Parathyroid adenoma (tissue), 2 donors: ENCODE results near the gene OBSCN.
"Not testable (repeated sequence)": the region's sequence is repeated elsewhere in the genome, so short reads cannot be mapped to it uniquely, and the experiment has no call there.

Experiments used
- H2AFZ ChIP-seq: fragments of 300-600 bp; sonication (generic); one replicate; pipeline ENCODE4 v1.7.0; 2017; ENCODE audit warnings: antibody characterized with exemption, mild to moderate bottlenecking
- H3K27ac ChIP-seq: fragments of 300-600 bp; sonication (generic); one replicate; pipeline ENCODE4 v1.7.0; 2017
- H3K27me3 ChIP-seq: fragments of 300-600 bp; sonication (generic); one replicate; pipeline ENCODE4 v1.7.0; 2017; ENCODE audit warnings: low read length; ENCODE audit not compliant: control insufficient read depth, insufficient read depth
- H3K36me3 ChIP-seq: fragments of 300-600 bp; sonication (generic); one replicate; pipeline ENCODE4 v1.7.0; 2017; ENCODE audit warnings: low read length; ENCODE audit not compliant: control insufficient read depth, insufficient read depth
- H3K4me1 ChIP-seq: fragments of 300-600 bp; sonication (generic); one replicate; pipeline ENCODE4 v1.7.0; 2017; ENCODE audit warnings: control low read depth
- H3K4me2 ChIP-seq: fragments of 300-600 bp; sonication (generic); one replicate; pipeline ENCODE4 v1.7.0; 2017; ENCODE audit warnings: low read length
- H3K4me3 ChIP-seq: fragments of 300-600 bp; sonication (generic); one replicate; pipeline ENCODE4 v1.7.0; 2017; ENCODE audit warnings: low read depth, low read length
- H3K79me2 ChIP-seq: fragments of 300-600 bp; sonication (generic); one replicate; pipeline ENCODE4 v1.7.0; 2017; ENCODE audit warnings: control low read depth
- H3K9ac ChIP-seq: fragments of 300-600 bp; sonication (generic); one replicate; pipeline ENCODE4 v1.7.0; 2017; ENCODE audit warnings: mild to moderate bottlenecking
- H3K9me3 ChIP-seq: fragments of 300-600 bp; sonication (generic); one replicate; pipeline ENCODE4 v1.7.0; 2017; ENCODE audit warnings: low read length; ENCODE audit not compliant: control insufficient read depth
- CTCF ChIP-seq: fragments of 300-600 bp; sonication (generic); IDR thresholded peaks from one replicate; pipeline ENCODE4 v1.7.0; 2017; ENCODE audit warnings: antibody characterized with exemption, mild to moderate bottlenecking
- donor health status: primary hyperparathyroidism.

Gene OBSCN

GRCh38 chr1:228219962-228220780, 12.3 kb downstream of the OBSCN start:
- Histone ChIP-seq H3K4me1 (no peaks in the 10 kb centered on the region), H2AFZ (no peak overlapping the region), H3K9ac (no peak overlapping the region), H3K27me3 (no peaks in the 10 kb centered on the region), H3K4me3 (no peak overlapping the region), H3K4me2 (no peak overlapping the region), H3K79me2 (no peaks in the 10 kb centered on the region), H3K27ac (no peak overlapping the region), H3K36me3 (no peaks in the 10 kb centered on the region), H3K9me3 (no peaks in the 10 kb centered on the region)
- TF ChIP-seq CTCF: no peak

DNA sequence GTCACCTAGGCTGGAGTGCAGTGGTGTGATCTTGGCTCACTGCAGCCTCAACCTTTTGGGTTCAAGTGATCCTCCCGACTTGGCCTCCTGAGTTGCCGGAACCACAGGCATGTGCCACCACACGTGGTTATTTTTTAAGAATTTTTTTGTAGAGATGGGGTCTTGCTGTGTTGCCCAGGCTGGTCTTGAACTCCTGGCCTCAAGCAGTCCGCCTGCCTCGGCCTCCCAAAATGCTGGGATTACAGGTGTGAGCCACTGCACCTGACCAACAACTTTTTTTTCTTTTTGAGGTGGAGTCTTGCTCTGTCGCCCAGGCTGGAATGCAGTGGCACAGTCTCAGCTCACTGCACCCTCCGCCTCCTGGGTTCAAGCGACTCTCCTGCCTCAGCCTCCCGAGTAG, 13.3 kb downstream of the OBSCN start:
- H2AFZ ChIP-seq, H3K36me3 ChIP-seq, H3K27ac ChIP-seq, H3K27me3 ChIP-seq, H3K4me1 ChIP-seq, H3K9me3 ChIP-seq, H3K4me2 ChIP-seq, H3K79me2 ChIP-seq, H3K9ac ChIP-seq, H3K4me3 ChIP-seq: not testable (repeated sequence)

DNA sequence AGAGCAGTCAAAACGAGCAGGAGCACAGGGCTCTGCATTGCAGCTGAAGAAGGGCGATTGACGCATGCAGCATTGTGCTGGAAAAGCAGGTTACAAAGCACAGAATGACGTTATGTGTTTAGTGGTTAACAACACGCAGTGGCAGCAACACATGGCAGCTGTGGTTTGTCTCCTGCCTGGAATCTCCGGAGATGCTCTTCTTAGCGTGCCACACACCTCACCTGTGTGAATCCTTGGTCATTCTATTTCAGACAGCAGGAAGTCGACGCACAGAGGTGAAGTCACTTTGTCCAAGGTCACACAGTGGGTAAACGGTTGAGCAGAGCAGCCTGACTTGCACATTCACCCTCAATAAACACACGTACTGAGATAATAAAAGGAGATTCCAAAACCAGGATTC, 14.7 kb downstream of the OBSCN start:
- no peaks in the 10 kb centered on the region for H3K9me3 ChIP-seq
- H3K36me3 ChIP-seq: no peaks in the 10 kb centered on the region
- no peaks in the 10 kb centered on the region for H3K27me3 ChIP-seq
- no peak overlapping the region for H2AFZ ChIP-seq
- no peaks in the 10 kb centered on the region for H3K4me1 ChIP-seq
- H3K27ac ChIP-seq: no peak overlapping the region
- no peak overlapping the region for H3K9ac ChIP-seq
- H3K4me2 ChIP-seq: no peak overlapping the region
- no peak overlapping the region for H3K4me3 ChIP-seq
- H3K79me2 ChIP-seq: no peaks in the 10 kb centered on the region
- TF ChIP-seq CTCF: no peak

GRCh38 chr1:228224198-228225164, 16.6 kb downstream of the OBSCN start:
- TF ChIP-seq CTCF: no peak
- H2AFZ ChIP-seq: no peak overlapping the region
- no peaks in the 10 kb centered on the region for H3K27me3 ChIP-seq
- no peaks in the 10 kb centered on the region for H3K4me1 ChIP-seq
- H3K27ac ChIP-seq: no peak overlapping the region
- H3K4me2 ChIP-seq: no peak overlapping the region
- no peaks in the 10 kb centered on the region for H3K9me3 ChIP-seq
- no peak overlapping the region for H3K4me3 ChIP-seq
- H3K9ac ChIP-seq: no peak overlapping the region
- H3K36me3 ChIP-seq: no peaks in the 10 kb centered on the region
- no peaks in the 10 kb centered on the region for H3K79me2 ChIP-seq

- Histone ChIP-seq H3K27me3 (no peaks in the 10 kb centered on the region), H3K79me2 (no peaks in the 10 kb centered on the region), H3K36me3 (no peaks in the 10 kb centered on the region), H3K9me3 (no peaks in the 10 kb centered on the region), H3K9ac (no peak overlapping the region), H3K4me2 (no peak overlapping the region), H2AFZ (no peak overlapping the region), H3K4me1 (no peaks in the 10 kb centered on the region), H3K4me3 (no peak overlapping the region), H3K27ac (no peak overlapping the region)
- TF ChIP-seq CTCF: no peak
These were observed 17.4 kb downstream of the OBSCN start for GRCh38 chr1:228225165-228225710.
